A549 (cell line): ENCODE results near the gene BEST3.

Experiments
- BHLHE40 ChIP-seq: IDR thresholded peaks from 2 replicates; pipeline ENCODE4 v1.6.1; 2012; ENCODE audit warnings: low read depth, low read length, inconsistent platforms
- CTCF ChIP-seq: fragments of >200 bp; sonication (Bioruptor Twin); formaldehyde crosslinking; IDR thresholded peaks from 3 replicates; pipeline ENCODE4 v1.5.1; 2016
- HES2 ChIP-seq: fragments of >200 bp; sonication (Bioruptor Twin); formaldehyde crosslinking; IDR thresholded peaks from 2 replicates; pipeline ENCODE4 v1.6.1; 2016
- NR3C1 ChIP-seq: fragments of >200 bp; sonication (Bioruptor Twin); formaldehyde crosslinking; IDR thresholded peaks from 3 replicates; pipeline ENCODE4 v1.6.1; 2017
- POLR2A ChIP-seq: IDR thresholded peaks from 2 replicates; pipeline ENCODE4 v1.6.1; 2012; ENCODE audit warnings: mild to moderate bottlenecking, low read length
- RCOR1 ChIP-seq: fragments of 150-350 bp; IDR thresholded peaks from 2 replicates; pipeline ENCODE4 v1.6.1; 2014; ENCODE audit warnings: antibody characterized with exemption, low read length, low read depth
- REST ChIP-seq: fragments of 200-600 bp; sonication (generic); IDR thresholded peaks from 2 replicates; pipeline ENCODE4 v1.6.1; 2016; ENCODE audit warnings: antibody characterized with exemption, mild to moderate bottlenecking, moderate library complexity
- SREBF2 ChIP-seq: fragments of 450-650 bp; IDR thresholded peaks from 2 replicates; pipeline ENCODE4 v1.6.1; 2014; ENCODE audit warnings: mild to moderate bottlenecking, moderate library complexity

- no peak for TF ChIP-seq POLR2A
- TF ChIP-seq BHLHE40: no peak
- TF ChIP-seq SREBF2: no peak
- no peak for TF ChIP-seq REST
- no peak for TF ChIP-seq NR3C1
- TF ChIP-seq HES2: no peak
- no peak for TF ChIP-seq CTCF
- no peak for TF ChIP-seq RCOR1
Observed at GRCh38 chr12:69704357-69704756, 5.3 kb upstream of the BEST3 start.
